RPMI8226 (cell line): ENCODE data around the gene ADCY6.

Source experiments
- DNase-seq: peaks from one replicate; pipeline ENCODE4 v3.0.0-alpha.2; 2015

Gene ADCY6

GRCh38 chr12:48788854-48789775, at the start of gene ADCY6:
Gene ADCY6 (minus strand): TSS chr12:48789089. CDS start chr12:48783434, 5,655 bp downstream.
- DNase-seq: peak; percentile 69

- DNase-seq: no peak
These were observed 49.2 kb upstream of the ADCY6 start for GRCh38 chr12:48838048-48838447.

- DNase-seq: no peak
These were observed 43.6 kb upstream of the ADCY6 start for GRCh38 chr12:48832321-48833060.

GRCh38 chr12:48831257-48831656, 42.4 kb upstream of the ADCY6 start:
- no peak for DNase-seq

- DNase-seq: no peak
These were observed 40.1 kb upstream of the ADCY6 start for GRCh38 chr12:48828841-48829575.

- no peak for DNase-seq
These were observed 39.4 kb upstream of the ADCY6 start for GRCh38 chr12:48828293-48828692.

GRCh38 chr12:48827513-48828096, 38.7 kb upstream of the ADCY6 start:
- no peak for DNase-seq

- DNase-seq: no peak
These were observed 38.1 kb upstream of the ADCY6 start for GRCh38 chr12:48827026-48827425.

GRCh38 chr12:48826209-48826855, 37.4 kb upstream of the ADCY6 start:
- DNase-seq: no peak

- no peak for DNase-seq
These were observed 36.0 kb upstream of the ADCY6 start for GRCh38 chr12:48824905-48825304.

GRCh38 chr12:48824112-48824511, 35.2 kb upstream of the ADCY6 start:
- DNase-seq: no peak

GRCh38 chr12:48823281-48823680, 34.4 kb upstream of the ADCY6 start:
- no peak for DNase-seq

GRCh38 chr12:48822711-48823110, 33.8 kb upstream of the ADCY6 start:
- no peak for DNase-seq

- DNase-seq: no peak
These were observed 33.2 kb upstream of the ADCY6 start for GRCh38 chr12:48822139-48822538.

GRCh38 chr12:48819986-48820725, 31.3 kb upstream of the ADCY6 start:
- no peak for DNase-seq

- DNase-seq: peak; percentile 39
These were observed 30.1 kb upstream of the ADCY6 start for GRCh38 chr12:48818831-48819590.

GRCh38 chr12:48817873-48818830, 29.3 kb upstream of the ADCY6 start, which contains the start of gene CACNB3:
Gene CACNB3 (plus strand): TSS chr12:48818496. CDS start chr12:48818930, 434 bp downstream.
- DNase-seq: peak; percentile 76

GRCh38 chr12:48816143-48816854, 27.4 kb upstream of the ADCY6 start:
- peak; percentile 33 for DNase-seq
